ES-I3 (cell line): Measurements from ENCODE around the gene GPRIN2.
"Not testable (repeated sequence)": the region's sequence is repeated elsewhere in the genome, so short reads cannot be mapped to it uniquely, and the experiment has no call there.

Experiments used
- H3K36me3 ChIP-seq: 2 replicates; pipeline ENCODE4 v1.6.1; 2013; ENCODE audit warnings: mild to moderate bottlenecking, low read length, control low read depth, moderate library complexity; ENCODE audit not compliant: insufficient read depth
- H3K4me1 ChIP-seq: 2 replicates; pipeline ENCODE4 v1.6.1; 2013; ENCODE audit warnings: mild to moderate bottlenecking, control low read depth, low read length; ENCODE audit not compliant: insufficient read depth
- H3K9ac ChIP-seq: 2 replicates; pipeline ENCODE4 v1.6.1; 2013; ENCODE audit warnings: low read depth, mild to moderate bottlenecking, low read length, moderate library complexity
- H3K9me3 ChIP-seq: 2 replicates; pipeline ENCODE4 v1.6.1; 2013; ENCODE audit warnings: mild to moderate bottlenecking, low read length, moderate library complexity; ENCODE audit not compliant: control insufficient read depth, insufficient read depth

Gene GPRIN2

DNA sequence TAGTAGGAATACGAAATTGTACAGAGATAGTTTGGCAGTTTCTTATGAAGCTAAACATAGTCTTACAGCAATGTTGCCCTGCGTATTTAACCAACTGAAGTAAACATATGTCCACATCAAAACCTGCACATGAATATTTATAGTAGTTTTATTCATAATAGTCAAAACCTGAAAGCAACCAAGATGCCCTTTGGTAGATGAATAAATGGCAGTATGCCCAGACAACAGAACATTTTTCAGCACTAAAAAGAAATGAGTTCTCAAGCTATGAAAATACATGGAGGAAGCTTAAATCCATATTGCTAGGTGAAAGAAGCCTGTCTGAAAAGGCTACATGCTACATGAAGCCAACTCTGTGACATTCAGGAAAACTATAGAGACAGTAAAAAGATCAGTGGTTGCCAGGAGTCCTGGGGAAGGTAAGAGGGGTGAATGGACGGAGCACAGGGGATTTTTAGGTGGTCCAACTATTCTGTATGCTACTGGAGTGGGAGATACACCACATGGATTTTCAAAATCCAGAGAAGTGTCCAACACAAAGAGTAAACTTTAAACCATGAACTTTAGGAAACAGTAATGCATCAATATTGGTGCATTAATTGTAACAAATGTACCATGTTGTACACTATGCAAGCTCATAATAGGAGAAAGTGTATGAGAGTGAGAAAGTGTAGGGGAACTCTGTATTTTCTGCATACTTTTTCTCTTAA, 17.6 kb downstream of the GPRIN2 start:
- peaks cover 17% of the 10 kb centered on the region for H3K4me1 ChIP-seq
- H3K9me3 ChIP-seq, result no peaks in the 10 kb centered on the region
- H3K36me3 ChIP-seq, result no peaks in the 10 kb centered on the region
- H3K9ac ChIP-seq, result no peak overlapping the region

DNA sequence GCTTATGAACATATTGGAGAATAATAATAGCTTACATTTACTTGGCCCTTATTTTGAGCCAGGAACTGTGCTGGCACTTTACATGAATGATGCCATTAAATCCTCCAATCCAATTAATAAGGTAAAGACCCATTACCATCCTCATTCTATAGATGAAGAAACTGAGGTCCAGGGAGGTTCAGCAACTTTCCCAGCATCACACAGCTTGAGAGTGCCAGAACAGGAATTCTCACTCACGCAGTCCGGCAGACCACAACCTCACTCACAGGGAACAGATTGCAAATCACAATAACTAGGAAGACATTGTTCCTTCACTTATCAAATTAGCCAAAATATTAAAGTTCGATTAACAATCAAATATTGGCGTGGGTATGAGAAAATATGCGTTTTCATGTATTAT, 18.3 kb downstream of the GPRIN2 start:
- Histone ChIP-seq H3K9me3 (no peaks in the 10 kb centered on the region), H3K9ac (no peak overlapping the region), H3K36me3 (no peaks in the 10 kb centered on the region), H3K4me1 (peaks cover 17% of the 10 kb centered on the region)

DNA sequence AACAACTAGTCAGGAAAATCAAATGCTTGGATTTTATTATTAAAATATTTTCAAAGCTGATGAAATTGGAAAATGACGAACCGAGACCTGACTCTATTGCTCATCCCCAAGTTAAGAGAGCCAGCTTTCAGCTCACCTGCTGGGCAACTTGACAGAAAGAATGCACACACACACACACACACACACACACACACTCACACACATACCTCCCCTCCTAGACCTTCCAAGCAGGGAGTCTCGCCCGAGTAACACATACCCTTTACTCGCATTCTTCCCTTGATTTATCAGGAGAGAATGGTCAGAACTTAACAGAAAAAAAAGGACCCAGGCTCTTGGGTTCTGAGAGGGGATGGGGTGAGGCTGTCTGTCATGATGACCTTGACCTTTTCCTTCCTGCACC, 19.1 kb downstream of the GPRIN2 start:
- H3K36me3 ChIP-seq, result no peaks in the 10 kb centered on the region
- no peaks in the 10 kb centered on the region for H3K9me3 ChIP-seq
- H3K9ac ChIP-seq, result no peak overlapping the region
- H3K4me1 ChIP-seq, result peaks cover 17% of the 10 kb centered on the region

DNA sequence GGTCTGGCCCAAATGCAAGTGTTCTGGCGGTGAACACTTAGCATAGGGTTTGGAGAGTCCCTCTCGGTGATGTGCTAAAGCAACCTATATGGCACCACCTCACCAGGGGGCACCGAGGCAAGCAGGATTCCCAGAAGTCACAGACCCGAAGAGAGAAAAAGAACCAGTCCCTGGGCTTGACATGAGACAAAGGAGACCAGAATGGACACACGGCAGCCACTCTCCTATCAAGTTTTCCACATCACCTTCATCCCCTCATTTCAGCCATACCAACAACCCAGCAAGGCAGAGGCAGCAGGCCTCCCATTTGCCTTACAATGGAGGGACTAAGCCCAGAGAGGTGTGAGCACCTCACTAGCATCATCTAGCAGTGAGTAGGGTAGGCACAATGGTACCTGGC, 19.7 kb downstream of the GPRIN2 start:
- Histone ChIP-seq H3K9ac (no peak overlapping the region), H3K9me3 (no peaks in the 10 kb centered on the region), H3K36me3 (no peaks in the 10 kb centered on the region), H3K4me1 (peaks cover 13% of the 10 kb centered on the region)

DNA sequence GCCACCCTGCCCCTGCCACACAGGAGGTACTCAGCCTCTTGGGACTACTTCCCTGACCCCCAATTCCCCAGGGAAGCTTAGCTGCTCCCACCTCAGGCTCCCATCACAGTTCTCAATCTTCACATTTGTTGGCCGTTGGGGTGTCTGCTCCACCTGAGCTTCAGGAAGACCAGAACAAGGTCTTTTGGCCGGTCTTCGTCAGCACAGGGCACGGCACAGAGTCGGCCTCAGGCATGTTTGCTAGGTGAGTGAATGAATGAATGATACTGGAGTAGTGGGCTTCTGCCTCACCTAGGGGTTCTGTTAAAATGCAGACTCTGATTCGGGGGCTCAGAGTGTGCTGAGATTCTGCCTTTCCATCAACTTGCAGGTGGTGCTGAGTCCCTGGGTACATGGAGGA, 20.3 kb downstream of the GPRIN2 start:
- Histone ChIP-seq H3K9ac (no peak overlapping the region), H3K9me3 (no peaks in the 10 kb centered on the region), H3K4me1 (peaks cover 10% of the 10 kb centered on the region), H3K36me3 (no peaks in the 10 kb centered on the region)

DNA sequence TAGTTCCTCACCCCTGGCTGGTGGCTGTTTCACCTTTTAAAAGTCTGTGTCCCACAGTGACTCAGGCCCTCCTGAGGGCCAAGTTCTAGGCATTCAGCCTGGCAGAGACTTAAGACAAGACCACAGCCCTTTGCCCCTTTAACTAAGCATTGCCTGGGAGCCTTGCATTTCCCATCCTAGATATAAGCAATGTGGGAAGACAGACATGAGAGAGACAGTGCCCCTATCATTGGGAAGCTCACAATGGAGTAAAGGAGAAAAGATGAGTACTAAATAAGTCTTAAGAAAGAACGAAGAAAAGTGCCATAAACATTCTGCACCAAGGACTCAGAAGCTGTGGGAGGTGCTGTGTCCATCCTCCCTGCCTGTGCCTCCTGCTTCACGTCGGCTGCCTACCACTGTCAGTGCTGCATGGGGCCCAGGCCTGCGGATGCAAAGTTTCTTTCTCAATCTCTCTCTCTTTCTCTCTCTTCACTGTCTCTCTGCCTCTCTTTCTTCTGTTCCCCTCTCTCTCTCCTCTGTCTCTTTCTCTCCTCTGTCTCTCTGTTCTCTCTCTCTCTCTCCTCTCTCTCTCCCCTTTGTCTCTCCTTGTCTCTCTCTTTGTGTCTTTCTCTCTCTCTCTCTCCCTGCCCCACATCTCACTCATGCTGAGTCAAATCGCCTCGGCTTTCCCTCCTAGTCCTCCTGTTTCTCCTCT, 21.5 kb downstream of the GPRIN2 start:
- H3K9me3 ChIP-seq, result no peaks in the 10 kb centered on the region
- H3K4me1 ChIP-seq, result peaks cover 10% of the 10 kb centered on the region
- H3K9ac ChIP-seq, result no peak overlapping the region
- no peaks in the 10 kb centered on the region for H3K36me3 ChIP-seq

DNA sequence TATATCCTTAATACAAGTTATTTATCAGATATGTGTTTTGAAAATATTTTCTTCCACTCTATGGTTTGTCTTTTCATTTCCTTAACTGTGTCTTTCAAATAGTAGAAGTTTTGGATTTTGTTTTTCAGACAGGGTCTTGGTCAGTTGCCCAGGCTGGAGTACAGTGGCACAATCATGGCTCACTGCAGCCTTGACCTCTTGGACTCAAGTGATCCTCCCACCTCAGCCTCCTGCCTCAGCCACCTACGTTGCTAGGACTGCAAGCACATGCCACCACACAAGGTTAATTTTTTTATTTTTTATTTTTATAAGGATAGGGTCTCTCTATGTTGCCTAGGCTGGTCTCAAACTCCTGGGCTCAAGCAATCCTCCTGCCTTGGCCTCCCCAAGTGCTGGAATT, 24.2 kb downstream of the GPRIN2 start:
- not testable (repeated sequence) for H3K9me3 ChIP-seq, H3K9ac ChIP-seq, H3K4me1 ChIP-seq, H3K36me3 ChIP-seq

DNA sequence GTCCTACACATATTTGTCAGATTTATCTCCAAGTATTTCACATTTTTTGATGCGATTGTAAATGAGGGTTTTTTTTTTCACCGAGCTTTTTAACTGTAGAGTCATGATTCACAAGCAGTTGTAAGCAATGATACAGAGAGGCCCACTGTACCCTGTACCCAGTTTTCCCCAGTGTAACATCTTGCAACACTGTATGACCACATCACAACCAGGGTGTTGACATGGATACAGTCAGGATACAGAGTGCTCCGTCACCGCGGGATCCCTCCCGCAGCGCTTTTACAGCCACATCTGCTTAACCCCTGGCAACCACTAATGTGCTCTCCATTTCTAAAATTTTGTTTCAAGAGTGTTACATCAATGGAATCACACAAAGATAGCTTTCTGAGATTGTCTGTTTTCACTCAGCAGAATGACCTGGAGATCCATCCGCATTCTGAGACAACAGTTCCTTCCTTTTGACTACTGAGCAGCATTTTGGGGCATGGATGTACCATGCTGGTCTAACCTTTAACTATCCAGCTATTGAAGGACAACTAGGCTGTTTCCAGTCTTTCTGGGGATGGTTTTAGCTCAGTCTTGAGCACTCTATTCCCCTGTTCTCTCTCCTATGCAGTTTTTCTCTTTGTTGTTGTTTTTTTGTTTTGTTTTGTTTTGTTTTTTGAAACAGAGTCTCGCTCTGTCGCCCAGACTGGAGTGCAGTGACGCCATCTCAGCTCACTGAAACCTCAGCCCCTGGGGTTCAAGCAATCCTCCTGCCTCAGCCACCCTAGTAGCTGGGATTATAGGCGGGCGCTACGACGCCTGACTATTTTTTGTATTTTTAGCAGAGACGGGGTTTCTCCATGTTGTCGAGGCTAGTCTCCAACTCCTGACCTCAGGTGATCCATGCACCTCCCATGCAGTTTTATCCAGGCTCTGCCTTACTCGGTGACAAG, 25.9 kb downstream of the GPRIN2 start:
- H3K36me3 ChIP-seq, result no peaks in the 10 kb centered on the region
- no peaks in the 10 kb centered on the region for H3K4me1 ChIP-seq
- no peaks in the 10 kb centered on the region for H3K9me3 ChIP-seq
- no peak overlapping the region for H3K9ac ChIP-seq

DNA sequence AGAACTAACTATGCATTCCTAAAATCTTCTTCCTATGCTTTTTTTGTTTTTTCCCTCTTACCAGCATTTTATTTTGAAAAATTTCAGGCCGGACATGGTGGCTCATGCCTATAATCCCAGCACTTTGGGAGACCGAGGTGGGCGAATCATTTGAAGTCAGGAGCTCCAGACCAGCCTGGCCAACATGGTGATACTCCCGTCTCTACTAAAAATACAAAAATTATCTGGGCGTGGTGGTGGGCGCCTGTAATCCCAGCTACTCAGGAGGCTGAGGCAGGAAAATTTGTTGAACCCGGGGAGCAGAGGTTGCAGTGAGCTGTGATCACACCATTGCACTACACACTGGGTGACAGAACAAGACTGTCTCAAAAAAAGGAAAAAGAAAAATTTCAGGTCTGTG, 26.7 kb downstream of the GPRIN2 start:
- H3K36me3 ChIP-seq, H3K9ac ChIP-seq, H3K4me1 ChIP-seq, H3K9me3 ChIP-seq: not testable (repeated sequence)

DNA sequence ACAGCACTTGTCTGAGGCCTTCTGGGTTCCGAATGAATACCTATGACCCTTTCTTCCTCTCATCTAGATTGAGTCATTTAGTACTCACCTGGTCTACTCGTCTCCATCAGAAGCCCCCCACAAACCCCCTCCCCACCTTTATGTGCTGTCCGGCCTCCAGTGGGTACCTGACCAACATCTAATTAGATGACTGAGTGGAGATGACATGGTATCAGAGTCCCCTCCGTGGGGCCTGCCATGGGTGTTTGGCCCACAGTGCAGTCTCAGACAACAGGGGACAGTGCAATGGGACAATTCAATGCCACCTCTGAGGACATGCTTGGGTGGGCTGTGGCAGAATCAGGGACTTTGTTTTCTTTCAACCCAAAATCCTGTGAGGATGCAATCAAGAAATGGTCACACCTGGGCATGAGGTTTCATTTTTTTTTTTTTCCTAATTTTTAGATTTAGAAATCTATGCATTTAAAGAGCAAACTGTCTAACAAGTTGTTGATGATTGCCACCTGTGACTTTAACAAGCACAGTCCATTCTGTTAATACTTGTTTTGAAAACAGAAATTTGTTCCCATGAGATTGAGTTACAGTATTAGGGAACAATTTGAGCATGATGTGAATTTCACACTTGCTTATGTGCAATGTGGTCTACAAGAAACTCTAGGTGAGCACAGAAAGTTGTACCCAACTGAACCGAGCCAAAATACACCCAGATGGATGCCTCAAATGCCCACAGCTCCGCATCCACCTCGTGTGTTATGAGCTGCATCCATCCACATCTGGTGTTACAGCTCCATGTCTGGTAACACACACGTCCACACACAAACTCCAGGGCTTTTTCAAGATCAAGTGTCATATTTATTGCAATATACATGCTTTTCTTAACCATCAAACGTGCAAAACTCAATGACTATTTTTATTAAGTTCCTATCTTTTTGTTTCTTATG, 27.5 kb downstream of the GPRIN2 start:
- H3K4me1 ChIP-seq, result no peaks in the 10 kb centered on the region; the same call in 1 of the 2 replicates
- H3K36me3 ChIP-seq, result no peaks in the 10 kb centered on the region
- H3K9me3 ChIP-seq, result no peaks in the 10 kb centered on the region
- no peak overlapping the region for H3K9ac ChIP-seq

DNA sequence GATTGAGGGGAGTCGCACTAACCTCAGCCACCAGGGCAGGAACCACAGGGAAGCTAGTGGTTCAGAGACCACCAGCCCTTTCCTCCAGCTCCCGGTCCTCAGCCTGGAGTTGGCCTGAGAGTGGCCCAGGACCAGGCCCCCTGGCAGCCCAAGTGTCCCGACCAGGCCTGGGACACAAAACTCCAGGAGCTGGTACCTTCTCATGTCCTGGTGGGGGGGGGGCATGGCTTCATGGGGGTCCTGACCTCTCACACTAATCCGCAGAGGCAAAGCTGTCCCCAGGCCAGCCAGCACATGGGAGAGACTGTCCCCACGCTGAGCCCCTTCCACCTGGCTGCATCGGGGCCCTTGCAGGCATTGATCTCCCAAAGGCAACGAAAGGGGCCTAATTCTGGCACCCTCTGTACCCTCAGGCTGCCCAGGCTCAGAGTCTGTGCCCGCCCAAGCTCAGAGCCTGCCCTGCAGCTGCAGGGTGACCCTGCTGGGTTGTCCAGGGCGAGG, 28.2 kb downstream of the GPRIN2 start:
- H3K9me3 ChIP-seq, result no peaks in the 10 kb centered on the region
- no peak overlapping the region for H3K9ac ChIP-seq
- peaks cover 5% of the 10 kb centered on the region; the same call in 1 of the 2 replicates for H3K4me1 ChIP-seq
- H3K36me3 ChIP-seq, result no peaks in the 10 kb centered on the region

DNA sequence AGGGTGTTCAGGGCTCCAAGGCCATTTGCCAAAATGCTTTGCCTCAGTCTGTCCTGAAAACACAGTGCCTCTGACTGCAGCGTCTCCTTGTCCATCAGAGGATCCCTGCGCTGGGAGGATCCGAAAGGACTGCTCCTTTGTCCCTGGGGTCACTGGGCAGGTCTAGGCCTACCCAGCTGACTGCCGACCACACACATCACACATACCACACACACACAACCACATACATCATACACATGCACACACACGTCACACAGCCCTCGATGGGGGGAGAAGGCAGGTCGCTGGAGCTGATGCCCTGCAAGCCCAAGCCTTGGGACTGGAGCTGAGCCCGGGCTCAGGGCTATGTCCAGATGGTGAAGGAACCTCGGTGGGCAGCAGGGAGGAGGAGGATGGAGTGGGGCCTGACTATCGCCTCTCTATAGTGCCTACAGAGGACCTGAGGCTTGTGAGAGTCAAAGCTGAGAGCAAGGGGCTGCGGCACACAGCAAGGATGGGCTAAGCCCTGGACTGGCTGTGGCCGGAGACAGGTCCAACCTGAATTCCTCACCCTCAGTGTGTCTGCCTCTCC, 29.1 kb downstream of the GPRIN2 start:
- Histone ChIP-seq H3K9ac (no peak overlapping the region), H3K9me3 (no peaks in the 10 kb centered on the region), H3K36me3 (no peaks in the 10 kb centered on the region), H3K4me1 (peaks cover 8% of the 10 kb centered on the region; the same call in 1 of the 2 replicates)

DNA sequence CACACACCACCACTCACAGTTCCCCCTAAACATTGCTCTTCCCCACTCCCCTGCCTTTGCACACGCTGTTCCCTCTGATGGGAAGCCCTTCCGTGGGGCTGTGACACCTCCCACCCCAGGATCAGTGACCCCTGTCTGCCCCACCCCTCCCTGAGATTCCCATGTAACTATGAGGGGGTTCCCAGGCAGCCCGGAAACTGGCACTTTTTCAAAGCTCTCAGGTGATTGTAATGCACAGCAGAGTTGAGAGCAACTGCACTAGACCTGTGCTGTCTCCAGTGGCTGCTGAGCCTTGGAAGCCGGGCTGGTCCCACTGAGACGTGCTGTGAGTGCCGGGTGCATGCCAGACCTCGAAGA, 29.8 kb downstream of the GPRIN2 start:
- H3K9me3 ChIP-seq, result no peaks in the 10 kb centered on the region
- H3K4me1 ChIP-seq, result peaks cover 8% of the 10 kb centered on the region; the same call in 1 of the 2 replicates
- H3K36me3 ChIP-seq, result no peaks in the 10 kb centered on the region
- H3K9ac ChIP-seq, result no peak overlapping the region
